ENCODE measurements around the gene POLD4. TPM values are rescaled to one million over a fixed set of nuclear protein-coding genes. Genes with fewer than 3 reads are reported as not detected.

Gene POLD4
- total and polyA plus RNA-seq, 4 donors: 18.8 to 246 (median 86.0) TPM

- DNase-seq (ENCODE audit: low spot score): no peak
- WGBS: 7% methylated on average over 43 of the region's 43 CpGs
- peaks cover 8 to 23% (median 10%) of the 10 kb centered on the region in 4 donors for H3K36me3 ChIP-seq (ENCODE audit: control insufficient read depth in 4 of 4, insufficient read depth in 3 of 4, low read depth in 1 of 4, low read length in 3 of 4)
- H3K4me1 ChIP-seq (ENCODE audit: control insufficient read depth in 4 of 4, insufficient read depth in 4 of 4, low read length in 3 of 4): peaks cover 13 to 35% (median 20%) of the 10 kb centered on the region in 4 donors
- TF ChIP-seq REST (IDR thresholded peaks at IDR 0.05) (no peak), RAD21 (IDR thresholded peaks at IDR 0.05) (no peak)
- H3K9ac ChIP-seq (ENCODE audit: low read depth in 1 of 2, low read length in 2 of 2): peak overlapping the region in 1 of 2 donors; percentile 50
- peak overlapping the region; percentile 70 to 88 (median 83) for H3K4me3 ChIP-seq (ENCODE audit: low read depth in 1 of 3, low read length in 3 of 3)
- H3K9me3 ChIP-seq (ENCODE audit: control insufficient read depth in 4 of 4, low read length in 3 of 4): no peaks in the 10 kb centered on the region
- no peaks in the 10 kb centered on the region for H3K27me3 ChIP-seq (ENCODE audit: control insufficient read depth in 4 of 4, insufficient read depth in 4 of 4, low read length in 3 of 4)
- H3K27ac ChIP-seq (ENCODE audit: low read depth in 1 of 2, low read length in 2 of 2): peak overlapping the region in 1 of 2 donors; percentile 43
These were observed 49.4 kb downstream of the POLD4 start for GRCh38 chr11:67303835-67304411.

GRCh38 chr11:67303132-67303834, 50.1 kb downstream of the POLD4 start, which contains the start of gene SSH3:
SSH3 (plus strand) TSS chr11:67303530; CDS start chr11:67303626, 96 bp downstream.
- peaks cover 6 to 21% (median 8%) of the 10 kb centered on the region in 4 donors for H3K36me3 ChIP-seq (ENCODE audit: control insufficient read depth in 4 of 4, insufficient read depth in 3 of 4, low read depth in 1 of 4, low read length in 3 of 4)

More at GRCh38 chr11:67303132-67303834, 50.1 kb downstream of the POLD4 start, which contains the start of gene SSH3:
- peak within 1 kb of the TSS; percentile 74 to 75 for H3K27ac ChIP-seq (ENCODE audit: low read depth in 1 of 2, low read length in 2 of 2)
- WGBS: 1% methylated on average over 65 of the region's 65 CpGs
- H3K4me3 ChIP-seq (ENCODE audit: low read depth in 1 of 3, low read length in 3 of 3): peak within 1 kb of the TSS; percentile 71 to 88 (median 83)
- peak within 1 kb of the TSS; percentile 58 to 62 for H3K9ac ChIP-seq (ENCODE audit: low read depth in 1 of 2, low read length in 2 of 2)
- peaks cover 13 to 35% (median 20%) of the 10 kb centered on the region in 4 donors for H3K4me1 ChIP-seq (ENCODE audit: control insufficient read depth in 4 of 4, insufficient read depth in 4 of 4, low read length in 3 of 4)
- no peaks in the 10 kb centered on the region for H3K9me3 ChIP-seq (ENCODE audit: control insufficient read depth in 4 of 4, low read length in 3 of 4)
- H3K27me3 ChIP-seq (ENCODE audit: control insufficient read depth in 4 of 4, insufficient read depth in 4 of 4, low read length in 3 of 4): no peaks in the 10 kb centered on the region
- DNase-seq (ENCODE audit: low spot score): peak; percentile 64
- TF ChIP-seq RXRA (IDR thresholded peaks at IDR 0.05) (no peak), REST (IDR thresholded peaks at IDR 0.05) (no peak), GABPA (IDR thresholded peaks at IDR 0.05 in 1 of 2, conservative IDR thresholded peaks at IDR 0.05 in 1 of 2) (no peak), YY1 (IDR thresholded peaks at IDR 0.05) (no peak), ATF3 (IDR thresholded peaks at IDR 0.05) (no peak), EGR1 (IDR thresholded peaks at IDR 0.05; ENCODE audit: low read depth in 2 of 2) (peak; percentile 35 to 64), TAF1 (conservative IDR thresholded peaks at IDR 0.05) (no peak), MAX (IDR thresholded peaks at IDR 0.05) (no peak), ZBTB33 (IDR thresholded peaks at IDR 0.05) (no peak), FOXA2 (IDR thresholded peaks at IDR 0.05) (no peak), RAD21 (IDR thresholded peaks at IDR 0.05) (peak in 1 of 2 donors; percentile 12), HNF4G (IDR thresholded peaks at IDR 0.05) (no peak), FOXA1 (IDR thresholded peaks at IDR 0.05) (no peak), NR2F2 (IDR thresholded peaks at IDR 0.05) (no peak), SP1 (IDR thresholded peaks at IDR 0.05) (no peak), HNF4A (conservative IDR thresholded peaks at IDR 0.05) (peak in 1 of 2 donors; percentile 54), JUND (IDR thresholded peaks at IDR 0.05) (no peak)
- TF ChIP-seq, protein P1, sequence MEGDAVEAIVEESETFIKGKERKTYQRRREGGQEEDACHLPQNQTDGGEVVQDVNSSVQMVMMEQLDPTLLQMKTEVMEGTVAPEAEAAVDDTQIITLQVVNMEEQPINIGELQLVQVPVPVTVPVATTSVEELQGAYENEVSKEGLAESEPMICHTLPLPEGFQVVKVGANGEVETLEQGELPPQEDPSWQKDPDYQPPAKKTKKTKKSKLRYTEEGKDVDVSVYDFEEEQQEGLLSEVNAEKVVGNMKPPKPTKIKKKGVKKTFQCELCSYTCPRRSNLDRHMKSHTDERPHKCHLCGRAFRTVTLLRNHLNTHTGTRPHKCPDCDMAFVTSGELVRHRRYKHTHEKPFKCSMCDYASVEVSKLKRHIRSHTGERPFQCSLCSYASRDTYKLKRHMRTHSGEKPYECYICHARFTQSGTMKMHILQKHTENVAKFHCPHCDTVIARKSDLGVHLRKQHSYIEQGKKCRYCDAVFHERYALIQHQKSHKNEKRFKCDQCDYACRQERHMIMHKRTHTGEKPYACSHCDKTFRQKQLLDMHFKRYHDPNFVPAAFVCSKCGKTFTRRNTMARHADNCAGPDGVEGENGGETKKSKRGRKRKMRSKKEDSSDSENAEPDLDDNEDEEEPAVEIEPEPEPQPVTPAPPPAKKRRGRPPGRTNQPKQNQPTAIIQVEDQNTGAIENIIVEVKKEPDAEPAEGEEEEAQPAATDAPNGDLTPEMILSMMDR (IDR thresholded peaks at IDR 0.05; ENCODE audit: low read depth, low read length, missing input control): no peak
